ENCODE data around the gene NXN. TPM values are rescaled to one million over a fixed set of nuclear protein-coding genes. Genes with fewer than 3 reads are reported as not detected.
"Not testable (repeated sequence)": the region's sequence is repeated elsewhere in the genome, so short reads cannot be mapped to it uniquely, and the experiment has no call there.

Gene NXN
- total and polyA plus RNA-seq, 3 donors from 2014 or later = 22.9 to 26.0 (median 23.0) TPM

GRCh38 chr17:830950-831349 is 148.6 kb downstream of the NXN start:
- Histone ChIP-seq H3K9me3 (no peaks in the 10 kb centered on the region), H3K4me1 (no peaks in the 10 kb centered on the region), H3K36me3 (ENCODE audit: low read depth, missing control alignments) (no peaks in the 10 kb centered on the region), H3K27me3 (no peaks in the 10 kb centered on the region), H3K4me3 (no peak overlapping the region), H3K27ac (no peak overlapping the region)
- 82 to 89% methylated on average over 7 of the region's 7 CpGs for WGBS, 2 donors
- no peak for DNase-seq
- TF ChIP-seq CTCF (IDR thresholded peaks at IDR 0.05) = no peak
- TF ChIP-seq POLR2A (IDR thresholded peaks at IDR 0.05) = no peak
- intact Hi-C loops (cut with DNase I; ENCODE audit: low total_unique reads) = no loop called here

- no peak overlapping the region for H3K27ac ChIP-seq
- H3K36me3 ChIP-seq (ENCODE audit: low read depth, missing control alignments) = no peaks in the 10 kb centered on the region
- H3K4me3 ChIP-seq = no peak overlapping the region
- intact Hi-C loops (cut with DNase I; ENCODE audit: low total_unique reads) = no loop called here
- no peak for DNase-seq
- no peaks in the 10 kb centered on the region for H3K9me3 ChIP-seq
- 76 to 79% methylated on average over 19 of the region's 19 CpGs for WGBS, 2 donors
- no peaks in the 10 kb centered on the region for H3K27me3 ChIP-seq
- no peaks in the 10 kb centered on the region for H3K4me1 ChIP-seq
- TF ChIP-seq CTCF (IDR thresholded peaks at IDR 0.05) (no peak), POLR2A (IDR thresholded peaks at IDR 0.05) (no peak)
Measured at GRCh38 chr17:830381-830780, 149.2 kb downstream of the NXN start.

- H3K27me3 ChIP-seq; H3K4me3 ChIP-seq; DNase-seq; H3K4me1 ChIP-seq; intact Hi-C loops (cut with DNase I; ENCODE audit: low total_unique reads); H3K36me3 ChIP-seq (ENCODE audit: low read depth, missing control alignments); H3K27ac ChIP-seq; H3K9me3 ChIP-seq: not testable (repeated sequence)
- WGBS, 2 donors = 76 to 82% methylated on average over 3 of the region's 3 CpGs
Measured at GRCh38 chr17:829614-830013, 150.0 kb downstream of the NXN start.

- intact Hi-C loops (cut with DNase I; ENCODE audit: low total_unique reads) = no loop called here
- no peak overlapping the region for H3K27ac ChIP-seq
- H3K36me3 ChIP-seq (ENCODE audit: low read depth, missing control alignments) = no peaks in the 10 kb centered on the region
- no peaks in the 10 kb centered on the region for H3K4me1 ChIP-seq
- TF ChIP-seq CTCF (IDR thresholded peaks at IDR 0.05) (no peak), POLR2A (IDR thresholded peaks at IDR 0.05) (no peak)
- DNase-seq = no peak
- no peak overlapping the region for H3K4me3 ChIP-seq
- WGBS, 2 donors = 91% methylated on average over 5 of the region's 5 CpGs
- no peaks in the 10 kb centered on the region for H3K9me3 ChIP-seq
- no peaks in the 10 kb centered on the region for H3K27me3 ChIP-seq
Measured at GRCh38 chr17:828761-829160, 150.8 kb downstream of the NXN start.

GRCh38 chr17:826778-827177 is 152.8 kb downstream of the NXN start:
- Histone ChIP-seq H3K27ac (no peak overlapping the region), H3K27me3 (no peaks in the 10 kb centered on the region), H3K36me3 (ENCODE audit: low read depth, missing control alignments) (no peaks in the 10 kb centered on the region), H3K4me1 (no peaks in the 10 kb centered on the region), H3K4me3 (no peak overlapping the region), H3K9me3 (no peaks in the 10 kb centered on the region)
- DNase-seq = no peak
- intact Hi-C loops (cut with DNase I; ENCODE audit: low total_unique reads) = no loop called here
- 95% methylated on average over 21 of the region's 21 CpGs for WGBS, 2 donors
- TF ChIP-seq POLR2A (IDR thresholded peaks at IDR 0.05) (no peak), CTCF (IDR thresholded peaks at IDR 0.05) (no peak)
